GM21447 (cell line): ENCODE data around the gene OR1I1.
"Not testable (repeated sequence)": the region's sequence is repeated elsewhere in the genome, so short reads cannot be mapped to it uniquely, and the experiment has no call there.

Source experiments
- ATAC-seq: cut with Tn5 transposase; IDR thresholded peaks from one replicate; pipeline ENCODE4 v1.9.1; 2021; ENCODE audit not compliant: unreplicated experiment

Gene OR1I1

DNA sequence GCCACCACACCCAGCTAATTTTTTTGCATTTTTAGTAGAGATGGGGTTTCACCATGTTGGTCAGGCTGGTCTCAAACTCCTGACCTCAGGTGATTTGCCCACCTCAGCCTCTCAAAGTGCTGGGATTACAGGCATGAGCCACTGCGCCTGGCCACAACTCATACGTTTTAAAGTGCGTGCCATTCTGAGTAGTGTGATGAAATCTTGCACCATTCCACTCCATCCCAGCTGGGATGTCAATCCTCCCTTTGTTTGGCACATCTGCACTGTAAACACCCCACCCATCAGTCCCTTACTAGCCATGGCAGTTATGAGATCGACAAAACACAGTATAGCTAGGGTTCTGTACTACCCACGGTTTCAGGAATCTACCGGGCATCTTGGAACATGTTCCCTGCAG is 16.0 kb downstream of the OR1I1 start:
- not testable (repeated sequence) for ATAC-seq

GRCh38 chr19:15098460-15098859 is 16.4 kb downstream of the OR1I1 start:
- no peak for ATAC-seq

DNA sequence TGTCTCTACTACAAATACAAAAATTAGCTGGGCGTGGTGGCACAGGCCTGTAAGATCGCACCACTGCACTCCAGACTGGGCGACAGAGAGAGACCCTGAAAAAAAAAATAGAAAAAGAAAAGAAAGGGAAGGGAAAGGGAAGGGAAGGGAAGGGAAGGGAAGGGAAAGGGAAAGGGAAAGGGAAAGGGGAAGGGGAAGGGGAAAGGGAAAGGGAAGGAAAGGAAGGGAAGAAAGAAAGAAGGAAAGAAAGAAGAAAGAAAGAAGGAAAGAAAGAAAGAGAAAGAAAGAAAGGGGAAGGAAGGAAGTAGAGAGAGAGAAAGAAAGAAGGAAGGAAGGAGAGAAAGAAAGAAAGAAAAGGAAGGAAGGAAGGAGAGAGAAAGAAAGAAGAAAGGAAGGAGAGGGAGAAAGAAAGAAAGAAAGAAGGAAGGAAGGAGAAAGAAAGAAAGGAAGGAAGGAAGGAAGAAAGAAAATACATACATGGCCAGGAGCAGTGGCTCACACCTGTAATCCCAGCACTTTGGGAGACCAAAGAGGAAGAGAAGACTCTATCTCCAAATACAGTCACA is 17.1 kb downstream of the OR1I1 start:
- no peak for ATAC-seq

GRCh38 chr19:15101479-15102082 is 19.6 kb downstream of the OR1I1 start:
- no peak for ATAC-seq

DNA sequence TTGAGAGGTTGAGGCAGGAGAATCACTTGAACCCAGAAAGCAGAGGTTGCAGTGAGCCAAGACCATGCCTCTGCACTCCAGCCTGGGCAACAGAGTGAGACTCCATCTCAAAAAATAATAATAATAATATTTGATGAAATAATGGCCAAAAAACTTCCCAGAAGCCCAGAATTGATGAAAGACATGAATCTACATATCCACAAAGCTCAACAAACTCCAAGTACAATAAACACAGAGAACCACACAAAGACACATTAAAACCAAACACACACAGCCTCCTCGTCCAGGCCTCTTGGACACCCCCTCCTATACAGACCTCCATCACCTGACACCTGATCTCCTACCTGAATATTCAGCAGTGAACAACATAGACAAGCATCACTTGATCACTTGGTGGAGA is 22.0 kb downstream of the OR1I1 start:
- no peak for ATAC-seq

- no peak for ATAC-seq
Measured at GRCh38 chr19:15104411-15104810, 22.4 kb downstream of the OR1I1 start.

DNA sequence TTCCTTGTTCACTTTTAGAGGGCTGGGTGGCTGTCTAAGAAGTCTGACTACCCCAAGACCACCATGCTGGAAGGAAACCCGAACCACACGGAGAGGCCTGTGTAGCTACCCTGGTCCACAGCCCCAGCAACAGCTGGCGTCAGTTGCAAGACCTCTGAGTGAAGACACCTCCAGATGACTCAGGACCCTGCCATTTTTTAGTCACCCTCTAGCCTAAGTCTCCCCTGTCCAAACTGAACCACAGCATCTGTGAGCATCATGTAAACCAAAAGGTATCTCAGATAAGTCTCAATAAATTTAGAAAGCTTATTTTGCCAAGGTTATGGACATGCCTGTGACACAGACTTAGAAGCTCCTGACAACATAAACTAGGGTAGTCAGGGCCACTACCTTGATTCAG is 23.0 kb downstream of the OR1I1 start:
- ATAC-seq, result no peak

DNA sequence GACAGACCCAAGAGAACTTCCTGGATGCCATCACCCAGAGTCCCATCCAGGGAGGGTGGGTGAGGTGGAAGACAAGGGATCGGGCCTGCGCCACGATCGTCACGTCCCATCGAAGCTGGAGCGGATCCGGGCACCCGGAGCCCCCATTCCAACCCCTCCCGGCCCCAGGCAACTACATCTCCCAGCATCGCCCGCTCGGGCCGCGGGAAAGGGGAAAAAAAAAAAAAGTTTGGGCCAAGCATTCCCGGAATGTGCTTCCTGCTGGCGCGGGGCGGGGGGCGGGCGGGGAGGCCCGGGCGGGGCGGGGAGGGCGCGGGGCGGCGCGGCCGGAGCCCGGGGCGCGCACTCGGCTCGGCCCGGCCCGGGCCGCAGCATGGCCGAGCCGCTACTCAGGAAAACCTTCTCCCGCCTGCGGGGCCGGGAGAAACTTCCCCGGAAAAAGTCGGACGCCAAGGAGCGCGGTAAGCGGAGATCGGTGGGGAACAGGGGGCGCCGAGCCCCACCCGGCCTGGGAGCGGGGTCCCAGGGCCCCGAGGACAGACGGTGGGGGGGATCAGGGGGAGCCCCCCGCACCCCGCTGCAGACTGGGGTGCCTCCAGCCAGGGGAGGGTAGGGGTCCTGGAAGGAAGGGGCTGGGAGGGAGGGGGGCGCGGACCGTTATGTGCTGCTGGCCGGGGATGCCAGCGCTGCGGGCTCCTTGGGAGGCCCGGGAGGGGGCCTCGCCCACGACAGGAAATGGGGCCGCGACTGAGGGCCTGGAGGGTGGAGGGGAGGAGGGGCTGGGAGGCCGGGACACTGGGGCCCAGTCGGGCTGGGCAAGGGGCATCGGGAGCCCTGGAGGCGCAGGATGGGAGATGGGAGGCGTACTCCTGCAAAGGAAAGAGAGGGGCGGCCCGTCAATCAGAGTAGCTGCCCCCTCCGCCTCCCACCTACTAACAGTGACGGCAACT is 25.3 kb downstream of the OR1I1 start, which contains the start of gene SYDE1:
Gene SYDE1 (plus strand): TSS at position 341 of the 950 bp plus-strand sequence. CDS start 33 bp downstream, at position 374.
- ATAC-seq, result no peak

DNA sequence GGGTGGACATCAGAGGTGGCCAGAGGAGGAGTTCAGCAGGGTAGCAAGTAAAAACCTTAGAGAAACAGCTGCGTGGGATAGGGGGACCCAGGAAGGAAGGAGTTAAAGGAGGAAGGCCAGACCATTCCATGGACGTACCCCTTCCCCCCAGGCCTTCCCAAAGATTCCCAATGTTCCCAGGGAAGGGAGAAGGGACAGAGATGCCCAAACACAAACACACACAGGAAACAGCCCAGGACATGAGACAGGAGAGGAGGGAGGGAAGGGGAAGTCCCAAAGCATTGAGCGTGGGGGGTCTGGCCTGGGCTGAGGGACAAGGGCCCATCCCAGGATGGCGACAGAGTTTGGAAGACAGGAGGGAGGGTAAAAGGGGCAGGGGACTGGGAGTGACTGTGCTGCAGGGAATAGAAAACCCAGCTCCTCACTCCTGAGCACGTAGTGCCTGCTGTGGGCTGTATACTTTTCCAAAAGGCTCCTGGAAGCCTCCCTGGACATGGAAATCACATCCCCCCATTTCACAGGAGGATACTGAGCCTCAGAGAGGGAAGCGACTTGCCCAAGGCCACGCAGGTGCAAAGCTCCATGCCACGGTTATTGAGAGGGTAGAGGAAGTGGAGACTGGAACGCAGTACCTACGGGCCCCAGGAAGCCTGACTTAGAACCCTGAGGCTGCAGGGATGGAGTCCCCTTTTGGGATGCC is 26.3 kb downstream of the OR1I1 start:
- no peak for ATAC-seq

DNA sequence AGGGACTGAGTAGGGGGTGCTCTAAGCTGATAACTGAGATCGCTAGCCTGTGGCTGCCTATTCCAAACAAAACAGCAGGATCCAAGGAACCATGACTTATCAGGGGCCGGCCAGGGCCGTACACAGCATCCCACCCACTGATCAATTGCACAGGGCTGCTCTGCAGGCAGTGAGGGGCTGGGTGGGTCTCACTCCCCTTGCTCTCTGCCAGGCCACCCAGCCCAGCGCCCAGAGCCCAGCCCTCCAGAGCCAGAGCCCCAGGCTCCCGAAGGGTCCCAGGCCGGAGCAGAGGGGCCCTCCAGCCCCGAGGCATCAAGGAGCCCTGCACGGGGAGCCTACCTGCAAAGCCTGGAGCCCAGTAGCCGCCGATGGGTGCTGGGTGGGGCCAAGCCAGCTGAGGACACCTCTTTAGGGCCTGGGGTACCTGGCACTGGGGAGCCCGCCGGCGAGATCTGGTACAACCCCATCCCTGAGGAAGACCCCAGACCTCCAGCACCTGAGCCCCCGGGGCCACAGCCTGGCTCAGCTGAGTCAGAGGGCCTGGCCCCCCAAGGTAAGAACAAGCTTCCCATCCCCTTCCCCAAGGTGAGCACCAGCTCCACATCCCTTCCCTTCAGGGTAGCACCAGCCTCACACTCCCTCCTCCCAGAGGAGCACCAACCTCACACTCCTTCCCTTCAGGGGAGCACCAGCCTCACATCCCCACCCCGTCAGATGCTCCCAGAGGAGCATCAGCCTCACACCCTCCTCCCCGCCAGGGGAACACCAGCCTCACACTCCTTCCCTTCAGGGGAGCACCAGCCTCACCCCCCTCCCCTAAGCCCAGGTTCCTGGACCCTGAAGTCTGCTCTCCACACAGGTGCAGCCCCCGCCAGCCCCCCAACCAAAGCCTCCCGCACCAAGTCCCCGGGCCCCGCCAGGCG is 27.1 kb downstream of the OR1I1 start:
- no peak for ATAC-seq

DNA sequence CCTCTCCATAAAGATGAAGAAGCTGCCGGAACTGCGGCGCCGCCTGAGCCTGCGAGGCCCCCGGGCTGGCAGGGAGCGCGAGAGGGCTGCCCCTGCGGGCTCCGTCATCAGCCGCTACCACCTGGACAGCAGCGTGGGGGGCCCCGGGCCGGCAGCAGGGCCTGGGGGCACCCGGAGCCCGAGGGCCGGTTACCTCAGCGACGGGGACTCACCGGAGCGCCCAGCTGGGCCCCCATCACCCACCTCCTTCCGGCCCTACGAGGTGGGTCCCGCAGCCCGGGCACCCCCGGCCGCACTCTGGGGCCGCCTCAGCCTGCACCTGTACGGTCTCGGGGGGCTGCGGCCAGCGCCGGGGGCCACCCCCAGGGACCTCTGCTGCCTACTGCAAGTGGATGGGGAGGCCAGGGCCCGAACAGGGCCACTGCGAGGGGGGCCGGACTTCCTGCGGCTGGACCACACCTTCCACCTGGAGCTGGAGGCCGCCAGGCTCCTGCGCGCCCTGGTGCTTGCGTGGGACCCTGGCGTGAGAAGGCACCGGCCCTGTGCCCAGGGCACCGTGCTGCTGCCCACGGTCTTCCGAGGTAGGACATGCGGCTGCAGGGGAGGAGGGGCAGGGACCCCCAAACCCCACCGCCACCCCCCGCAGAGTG is 27.9 kb downstream of the OR1I1 start:
- ATAC-seq, result no peak

DNA sequence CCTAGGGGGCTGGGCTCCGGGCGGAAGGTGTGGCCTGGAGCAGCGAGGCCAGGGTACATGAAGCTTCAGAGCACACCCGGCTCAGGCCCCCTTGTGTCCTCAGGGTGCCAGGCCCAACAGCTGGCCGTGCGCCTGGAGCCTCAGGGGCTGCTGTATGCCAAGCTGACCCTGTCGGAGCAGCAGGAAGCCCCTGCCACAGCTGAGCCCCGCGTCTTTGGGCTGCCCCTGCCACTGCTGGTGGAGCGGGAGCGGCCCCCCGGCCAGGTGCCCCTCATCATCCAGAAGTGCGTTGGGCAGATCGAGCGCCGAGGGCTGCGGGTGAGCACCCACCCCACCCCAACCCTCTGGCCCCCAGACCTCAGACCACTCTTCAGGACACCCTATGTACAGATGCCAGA is 28.4 kb downstream of the OR1I1 start:
- no peak for ATAC-seq

DNA sequence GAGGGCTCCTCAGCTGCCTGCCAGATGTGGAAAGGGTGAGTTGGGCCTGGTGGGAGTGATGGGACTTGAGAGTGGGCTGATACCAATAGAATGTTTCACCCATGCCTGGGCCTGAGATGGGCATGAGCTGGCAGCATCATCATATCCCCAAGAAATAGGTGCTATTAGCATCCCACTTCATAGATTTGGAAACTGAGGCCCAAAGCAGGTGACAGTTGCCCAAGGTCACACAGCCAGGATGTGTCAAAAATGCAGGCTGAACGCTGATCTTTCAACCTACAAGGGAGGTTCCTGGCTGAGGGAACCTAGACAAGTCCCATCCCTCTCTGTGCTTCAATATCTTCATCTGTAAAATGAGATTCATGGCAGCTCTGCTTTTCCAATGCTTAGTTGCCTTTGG is 29.7 kb downstream of the OR1I1 start:
- no peak for ATAC-seq

DNA sequence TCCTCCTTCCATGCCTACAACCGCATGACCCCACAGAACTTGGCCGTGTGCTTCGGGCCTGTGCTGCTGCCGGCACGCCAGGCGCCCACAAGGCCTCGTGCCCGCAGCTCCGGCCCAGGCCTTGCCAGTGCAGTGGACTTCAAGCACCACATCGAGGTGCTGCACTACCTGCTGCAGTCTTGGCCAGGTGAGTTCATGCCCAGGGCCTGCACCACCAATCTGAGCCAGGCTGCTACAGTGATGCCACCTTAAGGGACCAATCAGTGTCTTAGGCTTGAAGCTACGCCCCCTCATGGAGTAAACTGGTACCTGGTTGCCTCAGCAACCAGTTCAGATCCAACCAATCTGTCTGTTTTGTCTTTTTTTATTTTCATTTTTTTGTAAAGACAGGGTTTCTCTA is 30.4 kb downstream of the OR1I1 start:
- ATAC-seq, result no peak

GRCh38 chr19:15113245-15114152 is 31.5 kb downstream of the OR1I1 start:
- no peak for ATAC-seq

DNA sequence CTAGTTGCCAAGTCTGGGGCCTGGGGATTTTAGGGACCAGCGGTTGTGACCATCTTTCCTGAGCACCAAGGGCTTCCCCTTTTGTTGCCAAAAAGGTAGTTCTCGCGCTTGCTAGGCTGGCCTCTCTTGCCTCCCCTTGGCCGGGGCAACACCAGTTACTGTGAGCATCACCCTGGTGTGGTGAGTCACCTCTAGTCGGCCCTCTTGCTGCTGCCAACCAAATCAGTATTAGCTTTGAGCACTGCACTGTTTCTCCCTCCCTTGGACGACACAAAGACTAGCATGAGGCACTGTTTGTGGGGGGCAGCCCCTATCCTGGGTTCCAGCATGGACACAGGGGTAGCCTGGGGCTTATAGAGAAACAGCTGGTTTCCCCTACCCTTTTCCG is 32.1 kb downstream of the OR1I1 start:
- ATAC-seq, result no peak

DNA sequence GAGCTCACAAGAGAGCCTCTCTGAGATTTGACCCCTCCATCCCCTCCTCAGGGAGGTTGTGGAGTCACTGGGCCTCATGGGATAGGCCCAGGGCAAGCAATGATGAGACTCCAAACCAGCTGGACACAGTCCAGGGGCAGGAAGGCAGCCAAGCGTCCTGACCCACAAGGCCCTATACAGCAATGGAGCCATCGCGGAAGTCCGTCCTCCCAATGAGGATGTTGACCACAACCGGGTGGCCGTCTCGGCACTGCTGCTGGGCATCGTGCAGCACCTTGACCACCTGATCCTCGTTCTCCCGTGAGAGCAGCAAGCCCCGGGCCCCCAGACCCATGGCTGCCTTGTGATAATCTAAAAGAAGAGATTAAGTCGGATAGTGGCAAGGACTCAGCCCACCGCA is 33.1 kb downstream of the OR1I1 start:
- ATAC-seq, result no peak

DNA sequence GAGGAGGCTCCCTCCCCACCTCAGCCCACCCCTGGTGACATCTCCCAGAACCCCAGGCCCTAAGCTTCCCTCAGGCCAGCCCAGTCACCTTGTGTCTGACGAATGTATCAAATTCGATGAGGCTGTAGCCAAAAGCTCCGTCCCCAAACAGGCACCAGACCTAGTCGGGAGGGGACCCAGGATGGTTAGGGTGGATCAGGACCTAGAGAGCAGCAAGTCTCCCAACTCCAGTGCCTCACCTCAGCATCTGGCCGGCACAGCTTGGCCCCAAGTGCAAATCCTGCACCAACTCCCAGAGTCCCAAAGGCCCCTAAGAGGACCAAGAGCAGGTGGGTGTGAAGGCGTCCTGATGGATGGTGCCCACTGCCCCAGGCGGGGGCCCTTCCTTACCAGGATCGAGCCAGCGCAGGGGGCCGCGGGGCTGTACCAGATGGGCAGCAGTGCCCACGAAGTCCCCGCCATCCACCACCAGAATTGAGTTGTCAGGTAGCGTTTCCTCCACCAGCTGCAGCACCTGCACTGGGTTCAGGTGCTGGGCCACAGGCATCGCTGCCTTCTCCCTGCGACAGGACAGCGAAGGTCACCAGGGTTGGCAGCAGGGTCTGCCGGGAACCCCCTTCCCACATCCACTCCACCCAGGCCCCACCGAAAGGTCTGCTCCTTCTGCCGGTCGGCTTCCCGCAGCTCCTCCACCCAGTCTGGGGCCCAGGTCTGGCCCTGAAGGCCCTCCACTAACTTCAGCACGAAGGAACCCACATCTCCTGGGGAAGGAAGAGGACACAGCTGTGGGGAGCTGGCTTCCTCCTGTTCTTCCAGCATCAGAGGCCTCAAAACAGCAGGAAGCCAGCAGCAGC is 34.0 kb downstream of the OR1I1 start:
- no peak for ATAC-seq
